ENCODE results near the gene TNIK. TPM values are rescaled to one million over a fixed set of nuclear protein-coding genes. Genes with fewer than 3 reads are reported as not detected.
A peak's percentile ranks its signal among the peaks of the same experiment; 100 is the strongest.

Gene TNIK
- polyA plus RNA-seq, 4 donors: 15.8 to 20.1 (median 17.4) TPM

DNA sequence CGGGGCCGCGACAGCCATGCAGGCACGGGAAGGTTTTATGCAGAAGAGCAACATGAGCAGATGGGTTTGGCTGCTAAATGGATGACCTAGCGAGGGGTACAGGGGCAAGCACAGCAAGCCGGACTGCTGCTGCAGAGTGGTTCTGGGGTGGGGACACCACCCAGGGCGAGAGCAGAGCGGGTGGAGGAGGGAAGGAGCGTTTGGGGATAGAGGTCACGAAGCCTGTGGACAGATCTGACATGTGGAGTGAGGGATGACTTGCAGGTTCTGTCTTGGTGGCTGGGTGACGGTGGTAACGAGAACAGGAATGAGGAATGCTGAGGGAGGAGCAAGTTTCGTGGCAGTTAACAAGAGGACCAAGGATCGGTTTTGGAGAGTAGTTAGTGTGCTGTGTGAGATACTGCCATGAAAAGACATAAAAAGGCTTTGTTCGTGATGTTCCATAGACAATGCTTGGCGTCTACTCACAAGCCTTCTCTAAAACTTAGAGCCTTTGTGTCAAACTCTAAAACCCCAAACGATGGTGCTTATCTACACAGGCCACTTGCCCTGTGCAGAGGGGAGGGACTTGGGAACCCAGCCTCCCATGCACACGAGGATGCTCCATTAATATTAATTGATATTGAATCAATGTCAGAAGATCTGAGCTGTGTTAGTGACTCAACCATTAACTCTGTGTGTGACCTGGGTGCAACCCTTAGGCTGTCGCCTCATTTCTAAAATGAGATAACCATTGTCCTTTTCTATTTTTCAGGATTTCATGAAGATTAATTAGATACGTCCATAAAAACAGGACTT, 301.0 kb downstream of the TNIK start:
- no peak for DNase-seq (ENCODE audit: low read depth in 4 of 4, low spot score in 2 of 4)

DNA sequence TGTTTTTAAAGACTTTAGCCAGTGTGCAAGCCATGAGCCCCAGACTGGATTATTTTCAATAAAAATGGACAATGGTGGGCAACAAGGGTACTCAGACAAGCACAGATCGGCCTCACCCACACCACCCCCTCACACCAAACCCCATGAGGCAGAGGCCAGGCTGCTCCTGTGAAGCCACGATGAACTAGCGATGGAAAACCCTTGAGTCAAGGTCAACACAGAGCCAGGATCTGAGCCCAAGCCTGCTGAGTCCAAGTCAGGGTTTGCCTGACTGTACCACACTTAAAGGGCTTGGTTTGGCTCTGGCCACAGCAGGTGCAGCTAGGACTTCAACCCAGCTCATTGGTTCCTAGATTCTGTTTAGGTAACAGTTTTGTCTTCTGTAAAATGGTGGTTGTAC, 302.2 kb downstream of the TNIK start:
- no peak for DNase-seq (ENCODE audit: low read depth in 4 of 4, low spot score in 2 of 4)

DNA sequence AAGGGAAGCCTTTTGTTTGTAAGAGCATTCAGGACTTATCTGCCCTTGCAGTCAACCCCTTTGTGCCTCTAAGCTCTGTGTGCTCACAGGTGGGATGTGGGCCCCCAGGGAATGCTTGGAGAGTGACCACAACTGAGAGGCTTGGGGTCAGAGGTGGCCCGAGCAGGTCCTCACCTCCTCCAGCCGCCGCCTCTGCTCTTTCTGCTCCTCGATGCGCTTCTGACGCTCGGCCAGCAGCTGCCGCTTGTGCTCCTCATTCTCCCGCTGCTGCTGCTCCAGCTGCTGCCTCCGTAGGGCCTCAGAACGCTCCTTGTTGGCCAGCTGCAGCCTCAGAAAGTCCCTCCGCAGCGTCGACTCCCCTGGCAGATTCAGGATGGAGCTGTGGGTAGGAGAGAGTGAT, 302.9 kb downstream of the TNIK start:
- peak in 3 of 4 donors; percentile 10 to 21 (median 13) for DNase-seq (ENCODE audit: low read depth in 4 of 4, low spot score in 2 of 4)

DNA sequence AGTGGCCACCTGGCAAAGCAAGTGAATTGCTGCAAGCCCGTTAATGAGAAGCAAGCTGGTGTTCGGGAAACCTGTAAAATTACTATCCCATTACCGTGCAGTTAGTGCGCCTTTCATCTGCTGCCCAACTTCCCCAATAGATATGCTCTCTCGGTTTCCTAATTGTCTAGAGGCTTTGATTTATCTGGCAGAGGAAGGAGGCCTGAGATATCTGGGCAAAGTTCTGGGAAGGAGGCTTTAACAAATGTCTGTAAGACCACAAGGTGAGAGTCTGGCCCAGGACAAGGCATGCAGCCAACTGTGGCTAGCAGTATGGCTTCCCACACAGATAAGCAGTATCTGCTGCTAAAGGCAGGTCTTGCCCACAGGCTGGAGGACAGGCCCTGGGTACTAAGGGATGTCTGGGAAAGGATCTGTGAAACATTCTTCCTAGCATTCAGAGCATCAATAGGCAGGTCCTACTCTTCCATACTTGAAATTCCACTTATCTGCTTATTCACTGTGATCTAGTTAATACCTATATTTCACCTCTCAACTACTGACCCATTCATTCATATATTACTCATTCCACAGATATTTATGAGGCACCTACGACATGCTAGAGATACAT, 303.7 kb downstream of the TNIK start:
- no peak for DNase-seq (ENCODE audit: low read depth in 4 of 4, low spot score in 2 of 4)

DNA sequence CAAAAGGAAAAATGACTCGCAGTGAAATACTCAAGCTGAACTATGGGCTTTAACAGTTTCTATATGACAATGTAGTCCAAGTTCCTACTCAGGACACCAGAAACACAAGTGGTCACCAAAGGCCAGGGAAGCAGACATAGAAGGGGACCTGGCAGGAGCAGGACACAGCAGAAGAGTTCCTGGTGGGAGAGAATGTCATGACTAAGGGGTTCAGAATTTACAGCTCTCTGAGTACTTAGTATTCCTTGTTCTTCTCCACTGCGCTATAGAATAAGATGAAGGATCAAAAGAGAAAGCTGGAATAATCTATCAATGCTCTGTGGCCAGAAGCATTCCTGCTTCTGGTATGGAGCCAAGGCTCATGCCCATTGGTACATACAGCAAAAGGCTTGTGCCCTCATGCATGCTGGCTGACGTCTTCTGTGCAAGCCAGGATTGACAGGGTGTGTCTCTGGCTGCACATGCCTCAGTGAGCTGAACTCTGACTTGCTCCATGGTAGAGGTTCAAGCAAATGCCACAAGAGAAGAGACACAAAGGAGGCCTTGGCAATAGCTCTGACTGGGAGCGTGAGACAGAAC, 305.0 kb downstream of the TNIK start:
- no peak for DNase-seq (ENCODE audit: low read depth in 4 of 4, low spot score in 2 of 4)

DNA sequence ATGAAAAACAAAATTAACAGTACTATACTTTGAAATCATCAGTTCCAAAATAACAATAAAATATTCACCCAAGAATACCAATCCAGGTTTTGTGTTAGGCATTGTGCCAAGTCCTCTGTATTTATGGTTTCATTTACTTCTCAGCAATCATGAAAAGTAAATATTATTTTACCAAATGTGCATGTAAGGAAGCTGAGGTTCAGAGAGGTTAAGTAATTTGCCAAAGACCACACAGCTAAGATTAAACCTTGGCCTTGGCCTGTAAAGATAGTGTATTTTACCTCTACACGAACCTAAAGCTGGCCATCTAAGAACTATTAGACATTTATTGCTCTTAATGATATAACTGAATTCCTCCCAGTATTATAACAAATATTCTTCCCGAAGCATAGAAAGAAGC, 309.3 kb downstream of the TNIK start:
- no peak for DNase-seq (ENCODE audit: low read depth in 4 of 4, low spot score in 2 of 4)

DNA sequence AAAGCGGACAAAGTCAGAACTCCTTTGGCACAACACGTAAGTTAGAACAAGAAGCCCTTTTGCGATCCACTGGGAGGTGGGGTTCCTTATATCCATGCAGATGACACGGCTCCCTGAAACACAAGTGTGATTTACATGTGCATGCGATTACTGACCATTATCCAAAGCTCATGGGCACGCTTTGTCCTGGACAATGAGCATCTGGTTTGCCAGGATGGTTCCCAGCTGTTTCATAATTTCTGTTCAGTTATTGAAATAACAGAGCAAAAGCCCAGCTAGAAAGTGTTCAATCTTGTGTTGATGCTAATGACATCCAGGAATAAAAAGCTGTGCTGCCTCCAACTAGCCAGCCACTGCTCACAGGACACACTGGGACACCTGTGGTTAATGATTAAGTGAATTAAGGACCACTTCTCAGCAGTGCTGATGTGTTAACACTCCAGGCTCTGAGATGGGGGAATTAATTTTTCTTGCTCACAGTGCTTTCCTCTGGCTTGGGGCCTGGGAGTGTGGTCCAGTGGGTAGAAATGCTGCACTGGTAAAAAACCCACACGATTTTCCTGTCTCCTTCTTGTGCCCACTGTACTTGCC, 310.6 kb downstream of the TNIK start:
- no peak for DNase-seq (ENCODE audit: low read depth in 4 of 4, low spot score in 2 of 4)

DNA sequence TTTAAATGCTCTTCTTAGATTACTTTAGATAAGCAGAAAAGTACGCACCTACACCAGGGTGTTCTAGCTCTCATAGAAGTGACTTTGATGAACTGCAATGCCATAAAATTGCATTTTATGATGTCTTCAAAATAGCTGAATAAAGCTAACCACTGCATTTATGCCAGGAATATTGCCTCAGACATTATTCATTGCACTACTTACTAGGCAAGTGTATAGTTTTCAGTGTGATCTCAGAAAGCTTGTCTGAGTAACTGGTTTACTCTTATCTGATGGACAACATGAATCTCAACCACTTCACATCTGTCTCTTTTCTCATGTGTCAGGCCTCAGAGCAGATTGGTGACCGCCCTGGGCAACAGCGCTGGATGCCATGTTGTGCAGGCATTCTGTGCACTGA, 314.4 kb downstream of the TNIK start:
- no peak for DNase-seq (ENCODE audit: low read depth in 4 of 4, low spot score in 2 of 4)

DNA sequence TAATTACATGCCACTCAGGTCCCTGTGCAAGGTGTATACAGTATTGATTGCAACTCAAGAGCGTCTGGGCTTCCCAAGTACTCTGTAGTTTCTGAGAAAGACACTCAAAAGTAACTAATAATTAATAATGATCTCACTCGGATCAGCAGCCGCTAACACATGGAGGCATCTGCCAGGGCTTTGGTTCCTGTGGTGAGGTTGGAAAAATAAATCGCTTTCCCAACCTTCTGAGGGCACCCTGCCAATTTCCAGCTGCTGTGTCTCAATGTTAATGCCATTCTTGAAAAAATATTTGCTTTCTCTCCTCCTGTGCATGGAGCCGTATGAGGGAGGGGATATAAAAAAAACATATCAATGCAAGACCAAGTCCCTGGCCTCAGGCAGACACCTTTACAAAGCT, 317.2 kb downstream of the TNIK start:
- no peak for DNase-seq (ENCODE audit: low read depth in 4 of 4, low spot score in 2 of 4)

DNA sequence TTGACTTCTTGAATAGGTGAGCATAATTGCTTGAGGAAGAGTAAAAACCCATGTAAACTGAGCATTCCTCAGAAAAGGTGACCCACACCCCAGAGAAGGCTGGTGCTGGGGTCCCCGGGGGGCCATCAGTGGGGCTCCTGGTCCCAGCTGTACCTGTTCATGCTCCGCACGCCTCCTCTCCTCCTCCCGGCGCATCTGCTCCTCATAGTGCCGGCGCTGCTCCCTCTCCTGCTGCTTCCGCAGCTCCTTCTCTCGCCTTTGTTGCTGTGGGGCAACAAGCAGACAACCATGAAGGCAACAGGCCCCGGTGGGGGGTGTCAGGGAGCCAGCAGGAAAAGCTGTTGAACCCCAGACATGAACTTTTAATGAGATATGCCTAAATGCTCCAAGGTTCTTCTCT, 320.0 kb downstream of the TNIK start:
- no peak for DNase-seq (ENCODE audit: low read depth in 4 of 4, low spot score in 2 of 4)

DNA sequence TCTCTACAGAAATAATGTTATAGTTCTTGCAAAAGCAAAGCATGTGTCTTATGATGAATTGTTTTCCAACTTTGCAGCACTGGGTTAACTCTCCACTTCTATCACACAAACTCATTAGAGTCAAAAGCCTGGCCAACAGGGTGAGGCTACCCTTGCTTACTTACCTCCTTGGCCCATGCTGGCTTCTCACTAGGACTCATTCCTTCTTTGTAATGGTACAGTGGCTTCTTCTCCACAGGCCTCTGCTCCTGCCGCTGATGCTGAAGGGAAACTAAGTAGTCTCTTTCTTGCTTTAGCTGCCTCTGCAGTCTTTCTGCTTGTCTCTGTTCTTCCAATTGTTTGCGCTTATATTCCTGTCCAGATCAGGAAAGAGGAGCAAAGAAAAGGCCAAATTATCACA, 322.2 kb downstream of the TNIK start:
- no peak for DNase-seq (ENCODE audit: low read depth in 4 of 4, low spot score in 2 of 4)

DNA sequence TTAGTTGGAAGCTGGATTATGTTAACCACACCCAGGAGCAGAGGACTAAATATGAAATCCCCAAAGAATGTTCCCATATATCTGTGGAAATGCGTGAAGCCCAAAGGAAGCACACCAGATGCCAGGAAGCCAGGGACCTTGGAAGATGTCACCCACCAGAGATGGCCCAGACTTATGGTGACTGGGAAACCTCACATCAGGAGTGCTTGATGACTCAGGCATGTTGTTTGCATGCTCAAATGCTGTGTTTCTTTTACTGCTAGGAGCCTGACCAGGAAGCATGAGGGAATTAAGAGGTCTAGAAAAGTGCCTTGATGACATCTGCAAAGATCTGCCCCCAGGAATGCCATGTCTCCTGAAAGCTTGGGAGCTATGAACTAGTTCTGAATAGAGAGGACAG, 324.7 kb downstream of the TNIK start:
- no peak for DNase-seq (ENCODE audit: low read depth in 4 of 4, low spot score in 2 of 4)

DNA sequence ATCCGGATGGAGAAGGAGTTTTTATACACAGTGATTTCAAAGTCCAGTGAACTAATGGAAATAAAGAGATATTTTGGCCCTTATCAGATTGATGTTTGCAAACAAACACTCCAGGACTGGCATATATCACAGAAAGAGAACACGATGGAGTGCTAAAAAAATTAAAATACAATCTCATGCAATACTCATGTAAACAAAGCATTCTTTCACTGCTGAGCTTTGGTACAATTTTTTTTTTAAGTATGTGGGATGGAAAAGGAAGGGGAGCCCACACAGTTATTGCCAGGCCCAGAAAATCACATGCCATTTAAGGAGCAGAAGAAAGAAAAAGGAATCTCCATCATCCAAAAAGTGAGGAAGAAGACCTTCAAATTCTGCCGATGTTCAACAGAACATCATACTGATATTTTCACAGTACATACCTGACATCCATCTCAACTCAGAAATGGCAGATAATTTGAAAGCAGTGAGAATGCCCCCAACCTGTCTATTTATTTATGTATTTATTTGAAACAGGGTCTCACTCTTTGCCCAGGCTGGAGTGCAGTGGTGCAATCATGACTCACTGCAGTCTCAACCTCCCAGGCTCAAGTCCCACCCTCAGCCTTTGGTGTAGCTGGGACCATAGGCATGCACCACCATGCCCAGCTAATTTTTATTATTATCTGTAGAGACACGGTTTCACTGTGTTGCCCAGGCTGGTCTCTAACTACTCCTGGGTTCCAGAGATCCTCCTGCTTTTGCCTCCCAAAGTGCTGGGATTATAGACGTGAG, 326.2 kb downstream of the TNIK start:
- no peak for DNase-seq (ENCODE audit: low read depth in 4 of 4, low spot score in 2 of 4)

DNA sequence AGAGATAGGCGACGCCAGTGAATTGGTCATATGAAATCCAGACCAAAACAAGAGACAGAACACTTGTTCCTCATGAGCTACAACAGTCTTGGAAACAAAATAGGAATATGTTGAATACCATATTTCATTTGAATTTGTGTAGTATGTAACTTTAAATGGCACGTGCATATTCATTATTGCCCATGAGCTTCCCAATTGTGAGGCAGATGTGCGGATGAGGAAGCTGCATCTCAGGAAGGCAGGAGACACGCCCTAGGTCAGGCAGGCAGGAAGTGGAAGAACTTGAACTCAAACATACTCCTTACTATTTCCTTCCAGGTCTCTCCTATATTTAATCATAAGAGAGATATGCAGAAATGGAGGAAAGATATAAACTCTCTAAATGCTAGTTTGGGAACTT, 326.9 kb downstream of the TNIK start:
- no peak for DNase-seq (ENCODE audit: low read depth in 4 of 4, low spot score in 2 of 4)

DNA sequence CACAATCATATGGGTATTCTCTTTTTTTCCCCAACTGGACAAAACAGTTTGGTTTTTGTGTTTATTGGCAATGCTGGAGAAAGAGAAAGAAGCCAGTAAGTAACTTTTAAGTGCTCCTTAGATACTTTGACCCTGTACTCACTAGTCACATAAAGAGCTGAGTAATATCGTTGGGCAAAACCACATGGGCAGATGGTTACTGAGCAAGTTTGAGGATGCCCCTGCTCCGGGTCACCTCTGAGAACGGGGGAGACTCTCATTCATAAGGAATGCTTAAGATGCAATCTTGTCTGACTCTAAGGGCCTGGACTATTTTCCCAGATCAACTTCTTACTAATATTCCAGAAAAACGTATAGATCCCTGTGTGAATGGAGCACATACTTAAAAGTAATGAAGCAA, 327.3 kb downstream of the TNIK start:
- DNase-seq (ENCODE audit: low read depth in 4 of 4, low spot score in 2 of 4): no peak

DNA sequence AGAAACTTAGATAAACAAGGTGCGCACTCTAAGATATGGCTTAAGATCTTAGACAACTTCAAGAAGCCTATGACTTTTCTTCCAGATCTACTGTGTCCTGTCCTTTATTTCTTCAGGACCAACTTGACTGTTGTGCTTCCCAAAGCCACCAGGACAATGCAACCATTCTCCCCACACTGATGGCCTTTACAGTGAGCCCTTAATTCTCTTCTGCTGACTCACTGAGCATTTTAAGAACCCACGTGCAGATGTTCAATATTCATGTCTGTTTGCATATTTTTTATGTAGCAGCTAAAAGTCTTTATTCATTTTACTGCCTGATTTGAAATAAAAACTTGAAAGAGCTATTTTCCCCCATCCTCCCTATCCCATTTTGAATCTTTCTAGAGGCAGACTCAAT, 330.4 kb downstream of the TNIK start:
- no peak for DNase-seq (ENCODE audit: low read depth in 4 of 4, low spot score in 2 of 4)

DNA sequence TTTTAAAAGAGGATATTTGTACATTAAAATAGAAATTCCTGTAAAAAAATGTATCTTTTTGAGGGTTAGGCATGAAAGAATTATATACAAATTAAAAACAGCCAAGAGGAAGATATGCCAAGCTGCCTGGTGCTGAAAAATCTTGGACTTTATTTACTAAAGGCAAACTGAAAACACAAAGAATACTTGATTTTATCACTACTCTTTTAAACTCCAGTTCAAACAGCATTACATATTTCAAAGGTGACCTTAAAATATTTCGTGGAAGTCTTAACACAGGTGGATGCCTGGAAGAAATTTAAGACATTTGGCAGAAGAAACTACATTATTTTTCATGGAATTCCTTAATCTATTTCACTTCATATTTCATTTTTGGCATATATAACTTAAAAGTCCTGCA, 332.6 kb downstream of the TNIK start:
- DNase-seq (ENCODE audit: low read depth in 4 of 4, low spot score in 2 of 4): no peak

DNA sequence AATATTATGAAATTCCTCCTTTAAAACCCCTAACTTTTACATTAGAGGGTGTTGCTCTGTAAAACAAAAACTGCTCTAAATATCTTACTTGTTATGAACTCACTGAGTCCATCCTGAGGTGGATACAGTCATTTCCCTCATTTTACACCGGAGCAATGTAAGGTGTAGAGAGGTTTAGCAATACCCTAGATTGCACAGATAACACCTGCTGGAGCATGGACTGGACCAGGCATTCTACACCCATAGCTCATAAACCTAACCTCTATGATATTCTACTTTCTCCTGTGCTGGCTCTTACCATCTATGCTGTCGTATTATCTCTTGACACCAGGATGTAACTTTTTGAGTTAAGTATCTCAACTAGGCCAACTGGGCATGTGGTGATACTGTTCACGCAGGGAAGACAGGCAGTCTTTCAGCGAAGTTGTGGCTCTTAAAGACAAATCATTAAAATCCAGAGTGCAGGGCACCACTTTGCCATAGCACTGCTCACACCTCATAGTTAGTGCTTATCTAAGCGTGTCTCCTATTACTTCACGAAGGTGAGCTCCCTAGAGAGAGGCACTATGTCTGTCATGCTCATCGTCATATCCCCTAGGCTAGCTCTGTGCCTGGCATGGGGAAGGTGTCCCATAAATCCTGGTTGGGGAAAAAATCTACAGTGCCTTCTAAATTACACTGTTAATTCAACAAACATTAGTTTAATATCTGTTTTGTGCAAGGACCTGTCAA, 333.6 kb downstream of the TNIK start:
- DNase-seq (ENCODE audit: low read depth in 4 of 4, low spot score in 2 of 4): no peak

DNA sequence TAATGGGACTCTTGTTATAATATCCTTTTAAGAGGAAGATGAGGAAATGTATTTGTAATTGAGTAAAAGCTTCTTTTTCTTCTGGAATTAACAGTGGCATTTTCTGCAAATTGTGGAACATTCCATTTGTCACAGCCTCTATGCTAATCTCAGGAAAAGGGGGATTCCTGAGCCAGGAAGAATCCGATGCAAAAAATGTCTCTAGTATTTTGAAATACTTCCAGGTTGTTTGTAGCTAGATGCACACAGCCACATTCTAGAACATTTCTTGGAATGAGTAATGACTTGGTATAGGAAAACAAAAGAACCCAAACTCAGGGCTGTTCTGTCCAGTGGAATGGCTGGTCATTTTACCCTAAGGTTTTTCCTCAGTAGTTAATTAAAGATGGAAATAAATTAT, 335.2 kb downstream of the TNIK start:
- no peak for DNase-seq (ENCODE audit: low read depth in 4 of 4, low spot score in 2 of 4)

DNA sequence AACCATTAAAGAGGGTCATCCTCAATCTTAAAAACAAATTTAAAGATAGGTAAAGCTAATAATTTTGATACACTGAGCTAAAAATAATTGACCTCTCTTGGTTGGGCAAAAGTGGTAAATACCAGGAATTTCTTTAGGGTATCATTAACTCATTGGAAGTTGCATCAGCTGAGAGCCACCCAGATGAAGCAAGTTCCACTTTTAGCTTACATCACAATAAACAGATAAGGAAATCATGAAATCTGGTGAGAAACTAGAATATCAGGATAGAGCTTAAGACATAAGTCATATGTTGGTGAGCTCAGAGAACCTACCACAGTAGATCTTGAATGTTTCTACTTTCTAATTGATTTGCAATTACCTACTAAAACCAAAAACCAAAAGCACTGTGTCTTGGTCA, 336.3 kb downstream of the TNIK start:
- DNase-seq (ENCODE audit: low read depth in 4 of 4, low spot score in 2 of 4): no peak
